Lung (tissue), 12 donors: Measurements from ENCODE around the gene MAP6D1. TPM values are rescaled to one million over a fixed set of nuclear protein-coding genes. Genes with fewer than 3 reads are reported as not detected.

Experiments
- ATAC-seq: fragments of 200-7000 bp; cut with Tn5 transposase; one replicate; pipeline ENCODE4 v1.9.1; 2020; ENCODE audit warnings: moderate number of reproducible peaks; ENCODE audit not compliant: insufficient read depth, low FRiP score
- DNase-seq, 3 donors: peaks; one replicate each; pipeline ENCODE4 v3.0.0-alpha.2; 2013 to 2017
- H3K27ac ChIP-seq, 2 donors: one replicate each; pipeline ENCODE4 v1.5.1; 2013; ENCODE audit warnings: mild to moderate bottlenecking in 2 of 2, moderate library complexity in 2 of 2, control low read depth in 1 of 2, inconsistent platforms in 1 of 2, low read depth in 1 of 2, low read length in 1 of 2
- H3K27me3 ChIP-seq, 3 donors: one replicate each; pipeline ENCODE4 v1.5.1; 2013; ENCODE audit warnings: low read length in 2 of 3; ENCODE audit not compliant: control insufficient read depth in 3 of 3, insufficient read depth in 3 of 3
- H3K36me3 ChIP-seq, 4 donors: one replicate each; pipeline ENCODE4 v1.5.1; 2013; ENCODE audit warnings: low read length in 4 of 4, mild to moderate bottlenecking in 1 of 4, moderate library complexity in 1 of 4; ENCODE audit not compliant: control insufficient read depth in 4 of 4, insufficient read depth in 4 of 4
- H3K4me1 ChIP-seq, 5 donors: one replicate each; pipeline ENCODE4 v1.5.1; 2013; ENCODE audit warnings: low read length in 5 of 5, mild to moderate bottlenecking in 2 of 5, moderate library complexity in 1 of 5; ENCODE audit not compliant: control insufficient read depth in 5 of 5, insufficient read depth in 5 of 5
- H3K4me3 ChIP-seq: one replicate; pipeline ENCODE4 v1.5.1; 2013; ENCODE audit warnings: mild to moderate bottlenecking, control low read depth, moderate library complexity
- H3K9ac ChIP-seq, 2 donors: one replicate each; pipeline ENCODE4 v1.5.1; 2013; ENCODE audit warnings: low read length in 2 of 2, control low read depth in 1 of 2; ENCODE audit not compliant: insufficient read depth in 1 of 2
- H3K9me3 ChIP-seq, 4 donors: one replicate each; pipeline ENCODE4 v1.5.1; 2013; ENCODE audit warnings: low read length in 3 of 4, mild to moderate bottlenecking in 1 of 4, moderate library complexity in 1 of 4; ENCODE audit not compliant: control insufficient read depth in 4 of 4, insufficient read depth in 3 of 4
- CTCF ChIP-seq: IDR thresholded peaks from 2 replicates; pipeline ENCODE4 v1.5.1; 2012; ENCODE audit warnings: mild to moderate bottlenecking; ENCODE audit errors: control extremely low read depth, extremely low read depth
- WGBS, 2 donors: extraction: QIAGEN DNeasy Blood & Tissue Kit; methylation state at CpG; one replicate each; pipeline ENCODE4 v1.1.7; 2013; 5-methylcytosine and 5-hydroxymethylcytosine counted together
- polyA plus RNA-seq, 2 donors: library from polyadenylated mRNA; stranded (reverse); fragments of 200-250 nt; gene quantifications; one replicate each; pipeline ENCODE4 v1.2.1, GENCODE V29; 2013
- total RNA-seq, 2 donors: library from RNA; depleted of rRNA in 1 of 2; stranded (reverse); fragments of >200 nt in 1 of 2; gene quantifications; one replicate each; pipeline ENCODE4 v1.2.1, GENCODE V29; 2014 to 2021
- donor health status: control.
- donor health status: control.
- donor health status: Bipolar disorder and iron deficiency.
- donor health status: healthy.
- donor health status: DM: yes; HTN: yes; CAD: no.

Gene MAP6D1
- total and polyA plus RNA-seq, 4 donors: 0.64 to 1.9 (median 1.3) TPM

- H3K36me3 ChIP-seq: peaks cover 23 to 53% (median 36%) of the 10 kb centered on the region in 4 donors
- H3K4me3 ChIP-seq: no peak overlapping the region
- ATAC-seq (no peak), DNase-seq (no peak)
- TF ChIP-seq CTCF: no peak
- H3K4me1 ChIP-seq: peaks cover 0 to 4% (median 0%) of the 10 kb centered on the region in 5 donors
- no peaks in the 10 kb centered on the region for H3K9me3 ChIP-seq
- WGBS, 2 donors: 80 to 93% methylated on average over 2 of the region's 2 CpGs
- no peak overlapping the region for H3K9ac ChIP-seq
- no peak overlapping the region for H3K27ac ChIP-seq
- no peaks in the 10 kb centered on the region for H3K27me3 ChIP-seq
Measured at GRCh38 chr3:183844606-183845005, 19.2 kb upstream of the MAP6D1 start.

DNA sequence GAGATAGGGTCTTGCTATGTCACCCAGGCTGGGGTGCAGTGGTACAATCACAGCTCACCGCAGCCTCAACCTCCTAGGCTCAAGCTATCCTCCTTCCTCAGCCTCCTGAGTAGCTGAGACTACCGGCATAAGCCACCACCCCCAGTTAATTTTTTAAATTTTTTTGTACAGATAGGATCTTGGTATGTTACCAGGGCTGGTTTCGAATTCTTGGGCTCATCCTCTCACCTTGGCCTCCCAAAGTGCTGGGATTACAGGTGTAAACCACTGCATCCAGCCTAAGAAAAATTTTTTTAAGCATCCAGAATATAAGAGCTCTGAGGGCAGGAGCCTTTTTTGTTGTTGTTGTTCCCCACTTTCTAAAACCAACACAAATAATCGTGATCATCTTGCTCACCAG lies 14.4 kb upstream of the MAP6D1 start:
- Histone ChIP-seq H3K4me3 (no peak overlapping the region), H3K9me3 (no peaks in the 10 kb centered on the region), H3K9ac (no peak overlapping the region), H3K27ac (no peak overlapping the region), H3K27me3 (no peaks in the 10 kb centered on the region), H3K4me1 (no peaks in the 10 kb centered on the region), H3K36me3 (peaks cover 19 to 45% (median 26%) of the 10 kb centered on the region in 4 donors)
- no peak for ATAC-seq
- no peak for TF ChIP-seq CTCF
- no peak for DNase-seq
- WGBS, 2 donors: 98% methylated on average over 4 of the region's 4 CpGs

DNA sequence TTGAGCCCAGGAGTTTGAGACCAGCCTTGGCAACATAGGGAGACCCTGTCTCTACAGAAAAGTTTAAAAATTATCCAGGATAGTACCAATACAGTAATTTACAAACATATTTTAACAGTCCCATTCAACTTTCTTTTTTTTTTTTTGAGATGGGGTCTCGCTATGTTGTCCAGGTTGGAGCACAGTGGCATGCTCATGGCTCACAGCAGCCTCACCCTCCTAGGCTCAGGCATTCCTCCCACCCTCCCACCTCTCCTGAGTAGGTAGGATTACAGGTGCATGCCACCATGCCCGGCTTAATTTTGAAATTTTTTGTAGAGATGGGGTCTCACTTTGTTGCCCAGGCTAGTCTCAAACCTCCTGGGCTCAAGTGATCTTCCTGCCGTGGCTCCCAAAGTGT lies 12.5 kb upstream of the MAP6D1 start:
- no peak for ATAC-seq
- H3K9me3 ChIP-seq: no peaks in the 10 kb centered on the region
- H3K4me3 ChIP-seq: no peak overlapping the region
- H3K9ac ChIP-seq: no peak overlapping the region
- TF ChIP-seq CTCF: no peak
- H3K36me3 ChIP-seq: peaks cover 26 to 47% (median 33%) of the 10 kb centered on the region in 4 donors
- DNase-seq: no peak
- 98% methylated on average over 3 of the region's 3 CpGs for WGBS, 2 donors
- no peaks in the 10 kb centered on the region for H3K27me3 ChIP-seq
- H3K27ac ChIP-seq: no peak overlapping the region
- no peaks in the 10 kb centered on the region for H3K4me1 ChIP-seq

DNA sequence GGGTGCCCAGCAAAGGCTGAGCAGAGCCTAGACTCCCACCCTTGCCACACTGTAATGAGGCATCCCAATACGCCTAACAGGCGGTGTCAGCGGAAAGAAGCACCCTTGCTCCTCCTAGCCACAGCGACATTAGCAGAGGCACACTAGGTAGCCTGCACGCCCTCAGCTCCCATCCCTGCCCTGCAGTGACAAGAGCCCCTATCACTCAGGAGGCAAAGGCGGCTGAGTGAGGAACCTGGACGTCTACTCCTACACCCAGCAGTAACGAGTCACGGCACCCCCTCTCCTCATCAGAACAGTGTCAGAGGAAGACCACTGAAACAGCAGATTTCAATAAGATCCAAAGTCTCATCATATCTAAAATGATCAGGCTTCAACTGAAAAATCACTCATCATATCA lies 12.0 kb upstream of the MAP6D1 start:
- no peak for DNase-seq
- ATAC-seq: no peak
- Histone ChIP-seq H3K4me3 (no peak overlapping the region), H3K9ac (no peak overlapping the region), H3K4me1 (no peaks in the 10 kb centered on the region), H3K27ac (no peak overlapping the region), H3K27me3 (no peaks in the 10 kb centered on the region), H3K36me3 (peaks cover 29 to 52% (median 37%) of the 10 kb centered on the region in 4 donors), H3K9me3 (no peaks in the 10 kb centered on the region)
- 95 to 96% methylated on average over 9 of the region's 9 CpGs for WGBS, 2 donors
- no peak for TF ChIP-seq CTCF
